GM21786 (cell line): ENCODE measurements around the gene SFMBT1.
A peak's percentile ranks its signal among the peaks of the same experiment; 100 is the strongest.

Experiments used
- ATAC-seq: cut with Tn5 transposase; IDR thresholded peaks from one replicate; pipeline ENCODE4 v1.9.1; 2021; ENCODE audit not compliant: unreplicated experiment

SFMBT1 gene

GRCh38 chr3:52857864-52858263 is 188.0 kb downstream of the SFMBT1 start:
- ATAC-seq: no peak

- ATAC-seq: no peak
Measured at GRCh38 chr3:52857133-52857532, 188.7 kb downstream of the SFMBT1 start.

DNA sequence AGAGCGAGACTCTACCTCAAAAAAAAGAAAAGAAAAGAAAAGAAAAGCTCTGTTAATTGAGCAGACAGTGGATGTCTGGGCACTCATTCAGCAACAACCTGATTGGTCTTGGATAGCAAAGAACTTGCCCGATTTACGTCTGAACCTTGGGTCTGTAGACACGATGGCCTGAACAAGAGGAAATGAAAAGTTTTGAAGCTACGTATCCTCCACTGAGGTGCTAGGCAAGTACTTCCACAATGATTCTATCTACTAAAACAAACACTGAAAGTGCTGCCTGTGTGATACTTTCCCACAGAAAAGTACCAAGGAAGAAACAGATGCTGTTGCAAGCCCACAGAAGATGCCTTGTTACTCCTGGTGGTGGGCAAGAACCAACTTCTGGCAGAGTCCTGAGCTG is 189.2 kb downstream of the SFMBT1 start:
- ATAC-seq: peak; percentile 80

- ATAC-seq: no peak
Measured at GRCh38 chr3:52854013-52854412, 191.9 kb downstream of the SFMBT1 start.
